Endothelial cell of umbilical vein (primary cell): ENCODE results near the gene PPP2R5D. TPM values are rescaled to one million over a fixed set of nuclear protein-coding genes. Genes with fewer than 3 reads are reported as not detected.

ENCODE experiments used
- BruUV-seq: library from RNA; stranded (reverse); fragments of 400-500 nt; replicated peaks from 2 replicates; lab custom pipeline; 2021; lab: Mats Ljungman, UMichigan
- CTCF ChIA-PET: fragments of 300-600, 350-600 bp; sonication (Branson Sonifier 250); formaldehyde crosslinking; loops from one replicate; lab custom pipeline; 2021; ENCODE audit warnings: antibody characterized with exemption, inconsistent platforms; lab: Charles Lee
- POLR2A ChIA-PET: fragments of 300-600, 350-600 bp; sonication (Branson Sonifier 250); formaldehyde crosslinking; loops from one replicate; lab custom pipeline; 2021; ENCODE audit warnings: antibody characterized with exemption, inconsistent platforms; lab: Charles Lee
- DNase-seq: peaks from one replicate; pipeline ENCODE4 v3.0.0-alpha.2; 2011; ENCODE audit warnings: low read depth, low spot score
- FAIRE-seq: peaks from 2 replicates; lab custom pipeline; 2011; peaks lifted over from hg19 to GRCh38; lab: Jason Lieb, UNC
- H2AFZ ChIP-seq: 2 replicates; pipeline ENCODE4 v1.6.0; 2012; ENCODE audit warnings: low read depth, low read length, control low read depth, inconsistent platforms
- H3K27ac ChIP-seq: 2 replicates; pipeline ENCODE4 v1.5.1; 2011; ENCODE audit warnings: low read depth, mild to moderate bottlenecking, control low read depth, low read length, moderate library complexity; ENCODE audit not compliant: insufficient read depth
- H3K27me3 ChIP-seq, 2 experiments: 2 replicates each; pipeline versions ENCODE4 v1.6.0 to v1.6.1; 2011; ENCODE audit warnings: low read length in 2 of 2, mixed read lengths in 1 of 2; ENCODE audit not compliant: control insufficient read depth in 2 of 2, insufficient read depth in 2 of 2
- H3K36me3 ChIP-seq, 2 experiments: 2 replicates in 1 of 2; 3 replicates in 1 of 2; pipeline ENCODE4 v1.5.1; 2011; ENCODE audit warnings: low read length in 2 of 2, mild to moderate bottlenecking in 1 of 2, moderate library complexity in 1 of 2; ENCODE audit not compliant: control insufficient read depth in 2 of 2, insufficient read depth in 2 of 2; ENCODE audit errors: extremely low read depth in 1 of 2
- H3K4me1 ChIP-seq: 3 replicates; pipeline ENCODE4 v1.5.1; 2011; ENCODE audit warnings: mild to moderate bottlenecking, low read length; ENCODE audit not compliant: control insufficient read depth, insufficient read depth; ENCODE audit errors: extremely low read depth
- H3K4me2 ChIP-seq: 2 replicates; pipeline ENCODE4 v1.6.1; 2011; ENCODE audit warnings: low read length, control low read depth, mixed read lengths; ENCODE audit not compliant: insufficient read depth
- H3K4me3 ChIP-seq, 3 experiments: fragments of 200-600 bp in 1 of 3; sonication (generic), shearing (Covaris generic) in 1 of 3; replicated peaks in 1 of 3; 2 replicates each; pipeline ENCODE4 v1.5.1; 2011 to 2016; ENCODE audit warnings: control low read depth in 3 of 3, low read length in 3 of 3, mild to moderate bottlenecking in 2 of 3, inconsistent platforms in 1 of 3, low read depth in 1 of 3, moderate library complexity in 1 of 3; ENCODE audit not compliant: insufficient read depth in 1 of 3
- H3K79me2 ChIP-seq: 2 replicates; pipeline ENCODE4 v1.6.0; 2012; ENCODE audit warnings: low read length, inconsistent platforms; ENCODE audit not compliant: control insufficient read depth, insufficient read depth
- H3K9ac ChIP-seq: replicated peaks from 2 replicates; pipeline ENCODE3; 2011; ENCODE audit warnings: low read length, control low read depth; ENCODE audit not compliant: insufficient read depth; ENCODE audit errors: extremely low read depth
- H3K9me1 ChIP-seq: replicated peaks from 3 replicates; pipeline ENCODE4 v1.6.0; 2011; ENCODE audit warnings: mild to moderate bottlenecking, low read length; ENCODE audit not compliant: control insufficient read depth, insufficient read depth; ENCODE audit errors: extremely low read depth
- H3K9me3 ChIP-seq: replicated peaks from 2 replicates; pipeline ENCODE4 v1.5.1; 2012; ENCODE audit warnings: low read length, inconsistent platforms; ENCODE audit not compliant: control insufficient read depth, insufficient read depth
- H4K20me1 ChIP-seq: replicated peaks from 2 replicates; pipeline ENCODE3; 2011; ENCODE audit warnings: mild to moderate bottlenecking, low read length; ENCODE audit not compliant: control insufficient read depth, insufficient read depth; ENCODE audit errors: extremely low read depth
- CTCF ChIP-seq, 2 donors: IDR thresholded peaks; 1 replicate in 1 of 2; 2 replicates in 1 of 2; pipeline ENCODE4 v1.5.1; 2011; ENCODE audit warnings: low read length in 2 of 2, mild to moderate bottlenecking in 2 of 2, moderate library complexity in 2 of 2, control low read depth in 1 of 2, inconsistent platforms in 1 of 2, low read depth in 1 of 2; ENCODE audit not compliant: insufficient read depth in 1 of 2; ENCODE audit errors: extremely low read depth in 1 of 2
- EZH2 ChIP-seq: IDR thresholded peaks from 2 replicates; pipeline ENCODE4 v1.6.1; 2012; ENCODE audit warnings: borderline replicate concordance, low read depth, mild to moderate bottlenecking, moderate library complexity, low read length, inconsistent platforms; ENCODE audit not compliant: severe bottlenecking
- FOS ChIP-seq: IDR thresholded peaks from 2 replicates; pipeline ENCODE4 v1.6.1; 2011; ENCODE audit warnings: mild to moderate bottlenecking, low read length, moderate library complexity, borderline replicate concordance; ENCODE audit not compliant: insufficient read depth
- GATA2 ChIP-seq: IDR thresholded peaks from 2 replicates; pipeline ENCODE4 v1.7.0; 2011; ENCODE audit warnings: low read depth, mild to moderate bottlenecking, moderate library complexity, mixed read lengths, low read length; ENCODE audit not compliant: insufficient read length, insufficient read depth
- JUN ChIP-seq: IDR thresholded peaks from 2 replicates; pipeline ENCODE4 v1.6.1; 2011; ENCODE audit warnings: borderline replicate concordance, low read depth; ENCODE audit not compliant: insufficient read length, insufficient read depth
- MAX ChIP-seq: IDR thresholded peaks from 2 replicates; pipeline ENCODE4 v1.6.1; 2011; ENCODE audit not compliant: insufficient read depth, insufficient read length
- POLR2A ChIP-seq: IDR thresholded peaks from 2 replicates; pipeline ENCODE4 v1.6.1; 2012; ENCODE audit warnings: low read depth, mild to moderate bottlenecking, control low read depth, low read length
- dilution Hi-C: fragments of 300-500 bp; cut with MboI; formaldehyde crosslinking; loops from one replicate; pipeline ENCODE4 v1.15.0; 2019; ENCODE audit warnings: low sequenced_read_pairs; ENCODE audit not compliant: extremely low pct_ligation_motif_present
- intact Hi-C: fragments of 100-400 bp; cut with micrococcal nuclease; formaldehyde crosslinking; loops from one replicate; pipeline ENCODE4 v1.10.0; 2022
- polyA plus RNA-seq, 4 experiments: library from polyadenylated mRNA; depleted of rRNA in 3 of 4; stranded (reverse) in 3 of 4; unstranded in 1 of 4; fragments of >200 nt; gene quantifications; 2 replicates each; pipeline versions ENCODE4 v1.2.1 to v1.2.3, GENCODE V29; 2011 to 2012; ENCODE audit warnings: missing spikeins in 1 of 4
- total RNA-seq: library from RNA; stranded (reverse); gene quantifications from 2 replicates; pipeline ENCODE4 v1.2.3, GENCODE V29; 2021

PPP2R5D gene
- total and polyA plus RNA-seq, 2 donors (not counting 3 experiments of a cell fraction or from before 2014, with no cell fraction given): 45.5 to 60.2 TPM

GRCh38 chr6:43013097-43013842, 28.9 kb downstream of the PPP2R5D start:
- FAIRE-seq (peak; percentile 21), DNase-seq (no peak)
- no peaks in the 10 kb centered on the region for H4K20me1 ChIP-seq
- POLR2A ChIA-PET: interaction anchor here (0.7 to 1.9 kb wide), 8 partner anchors 17 to 84 kb away, joined by 3 to 9 read pairs (median 5); partner anchors contain the start of genes CNPY3, CUL7, KLC4 and MRPL2
- dilution Hi-C loops: no loop called here
- intact Hi-C loops: loop anchor here (1.0 to 5.0 kb wide), 2 partner anchors 29 to 51 kb away; partner anchors contain the start of genes GNMT and PPP2R5D
- TF ChIP-seq POLR2A: peak; percentile 24
- TF ChIP-seq CTCF (IDR thresholded peaks at IDR 0.05; ENCODE audit: extremely low read depth in 1 of 2, insufficient read depth in 1 of 2, low read depth in 1 of 2, low read length in 2 of 2): no peak
- no peak for TF ChIP-seq MAX
- TF ChIP-seq FOS: no peak
- no peak for TF ChIP-seq JUN
- TF ChIP-seq EZH2: no peak
- TF ChIP-seq GATA2: no peak
- no peaks in the 10 kb centered on the region for H3K9me1 ChIP-seq
- H3K4me1 ChIP-seq: peaks cover 17% of the 10 kb centered on the region
- H3K27ac ChIP-seq: peak overlapping the region; percentile 29
- peaks cover 10 to 26% of the 10 kb centered on the region in 2 experiments for H3K36me3 ChIP-seq
- peaks cover 34% of the 10 kb centered on the region for H3K79me2 ChIP-seq
- peak overlapping the region; percentile 84 for H2AFZ ChIP-seq
- H3K4me3 ChIP-seq: peak overlapping the region; percentile 56 to 87 (median 72)
- CTCF ChIA-PET: interaction anchor here (0.9 to 8.7 kb wide), 6 partner anchors 25 to 131 kb away, joined by 3 to 55 read pairs (median 4); partner anchors contain the start of genes CUL7 and PEX6
- no peaks in the 10 kb centered on the region for H3K9me3 ChIP-seq
- TSS peak; percentile 80 for BruUV-seq
- H3K4me2 ChIP-seq: peak overlapping the region; percentile 86
- peak overlapping the region; percentile 49 for H3K9ac ChIP-seq
- H3K27me3 ChIP-seq: no peaks in the 10 kb centered on the region
